Breast epithelium (tissue), 4 donors: ENCODE measurements around the gene AHCYL1. TPM values are rescaled to one million over a fixed set of nuclear protein-coding genes. Genes with fewer than 3 reads are reported as not detected.

Experiments
- DNase-seq, 2 donors: peaks; one replicate each; pipeline ENCODE4 v3.0.0-alpha.2; 2019; ENCODE audit warnings: low spot score in 2 of 2
- H3K27ac ChIP-seq, 2 donors: fragments of 200-600 bp; sonication (generic) in 1 of 2; one replicate each; pipeline ENCODE4 v1.5.1; 2016 to 2019; ENCODE audit warnings: mild to moderate bottlenecking in 1 of 2
- H3K27me3 ChIP-seq, 2 donors: fragments of 200-600 bp; sonication (generic) in 1 of 2; one replicate each; pipeline versions ENCODE4 v1.5.1 to v1.6.0; 2017 to 2019; ENCODE audit warnings: control low read depth in 1 of 2, mild to moderate bottlenecking in 1 of 2
- H3K36me3 ChIP-seq: fragments of 200-600 bp; one replicate; pipeline ENCODE4 v1.5.1; 2019
- H3K4me1 ChIP-seq, 2 donors: fragments of 200-600 bp; sonication (generic); one replicate each; pipeline ENCODE4 v1.5.1; 2016 to 2019; ENCODE audit warnings: control low read depth in 1 of 2
- H3K4me3 ChIP-seq, 3 donors: fragments of 200-600 bp; sonication (generic); 1 replicate in 2 of 3; 2 replicates in 1 of 3; pipeline ENCODE4 v1.5.1; 2016 to 2019; ENCODE audit warnings: mild to moderate bottlenecking in 3 of 3, moderate library complexity in 2 of 3
- H3K9me3 ChIP-seq, 2 donors: fragments of 200-600 bp; sonication (generic) in 1 of 2; one replicate each; pipeline ENCODE4 v1.5.1; 2016 to 2019; ENCODE audit warnings: control low read depth in 1 of 2
- POLR2A ChIP-seq: fragments of 450-650 bp; IDR thresholded peaks from one replicate; pipeline ENCODE4 v1.6.1; 2016; ENCODE audit warnings: antibody characterized with exemption, mild to moderate bottlenecking, moderate library complexity
- POLR2AphosphoS5 ChIP-seq, 3 donors: sonication (generic); formaldehyde crosslinking; IDR thresholded peaks; one replicate each; pipeline ENCODE4 v1.6.1; 2017; ENCODE audit warnings: antibody characterized with exemption in 3 of 3
- intact Hi-C: fragments of 100-400 bp; cut with DNase I; formaldehyde crosslinking; loops from one replicate; pipeline ENCODE4 v1.15.1; 2023; ENCODE audit warnings: low total_unique reads
- total RNA-seq, 3 donors: library from RNA; depleted of rRNA; stranded (reverse); fragments of >200 nt; gene quantifications; one replicate each; pipeline ENCODE4 v1.1.0, GENCODE V29; 2016
- TF ChIP-seq, protein P1 (sequence below), 3 donors: fragments of 450-650 bp; IDR thresholded peaks; one replicate each; pipeline ENCODE4 v1.5.1; 2016 to 2017; ENCODE audit warnings: antibody characterized with exemption in 3 of 3, mild to moderate bottlenecking in 3 of 3, moderate library complexity in 3 of 3

The AHCYL1 gene
- total RNA-seq, 3 donors from 2014 or later = 67.7 to 75.1 (median 73.8) TPM

DNA sequence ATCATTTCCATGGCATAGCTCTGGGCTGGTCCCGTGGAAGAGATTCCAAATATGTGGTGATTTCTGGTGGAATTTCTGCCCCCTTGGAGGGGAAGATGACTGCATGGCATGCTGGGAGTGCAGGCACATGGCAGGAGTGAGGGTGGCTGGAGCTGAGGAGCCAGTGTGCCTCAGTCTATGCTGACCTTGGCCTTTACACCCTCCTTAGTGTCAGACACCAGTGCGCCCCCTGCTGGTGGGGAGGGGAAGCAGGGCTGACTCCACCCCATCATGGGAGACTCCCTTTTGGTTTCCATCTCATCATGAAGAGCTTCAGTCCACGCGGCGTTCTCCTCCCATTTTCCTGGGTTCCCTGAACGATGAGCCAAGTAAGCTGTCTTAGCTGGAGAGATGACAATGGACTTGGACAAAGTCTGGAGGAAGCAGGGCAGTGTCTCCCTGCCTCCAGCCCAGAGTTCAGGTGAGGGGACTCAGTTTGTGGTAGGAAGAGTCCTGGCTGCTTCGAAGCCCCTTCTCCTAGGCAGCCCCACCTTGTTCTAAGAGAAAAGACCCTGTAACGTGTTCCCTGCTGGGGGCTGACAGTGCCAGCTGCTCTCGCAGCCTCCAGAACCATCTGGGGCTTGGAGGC, 75.6 kb downstream of the AHCYL1 start:
- Histone ChIP-seq H3K27me3 (no peaks in the 10 kb centered on the region), H3K4me3 (no peak overlapping the region), H3K9me3 (no peaks in the 10 kb centered on the region), H3K4me1 (peaks cover 0 to 12% of the 10 kb centered on the region in 2 donors), H3K27ac (no peak overlapping the region), H3K36me3 (no peaks in the 10 kb centered on the region)
- DNase-seq = no peak
- intact Hi-C loops = no loop called here
- TF ChIP-seq POLR2A = no peak
- TF ChIP-seq POLR2AphosphoS5 (IDR thresholded peaks at IDR 0.05) = no peak
- TF ChIP-seq, protein P1, sequence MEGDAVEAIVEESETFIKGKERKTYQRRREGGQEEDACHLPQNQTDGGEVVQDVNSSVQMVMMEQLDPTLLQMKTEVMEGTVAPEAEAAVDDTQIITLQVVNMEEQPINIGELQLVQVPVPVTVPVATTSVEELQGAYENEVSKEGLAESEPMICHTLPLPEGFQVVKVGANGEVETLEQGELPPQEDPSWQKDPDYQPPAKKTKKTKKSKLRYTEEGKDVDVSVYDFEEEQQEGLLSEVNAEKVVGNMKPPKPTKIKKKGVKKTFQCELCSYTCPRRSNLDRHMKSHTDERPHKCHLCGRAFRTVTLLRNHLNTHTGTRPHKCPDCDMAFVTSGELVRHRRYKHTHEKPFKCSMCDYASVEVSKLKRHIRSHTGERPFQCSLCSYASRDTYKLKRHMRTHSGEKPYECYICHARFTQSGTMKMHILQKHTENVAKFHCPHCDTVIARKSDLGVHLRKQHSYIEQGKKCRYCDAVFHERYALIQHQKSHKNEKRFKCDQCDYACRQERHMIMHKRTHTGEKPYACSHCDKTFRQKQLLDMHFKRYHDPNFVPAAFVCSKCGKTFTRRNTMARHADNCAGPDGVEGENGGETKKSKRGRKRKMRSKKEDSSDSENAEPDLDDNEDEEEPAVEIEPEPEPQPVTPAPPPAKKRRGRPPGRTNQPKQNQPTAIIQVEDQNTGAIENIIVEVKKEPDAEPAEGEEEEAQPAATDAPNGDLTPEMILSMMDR (IDR thresholded peaks at IDR 0.05) = peak in 2 of 3 donors; percentile 18 to 31

- no peaks in the 10 kb centered on the region for H3K36me3 ChIP-seq
- H3K27ac ChIP-seq = no peak overlapping the region
- no peaks in the 10 kb centered on the region for H3K9me3 ChIP-seq
- TF ChIP-seq POLR2AphosphoS5 (IDR thresholded peaks at IDR 0.05) = no peak
- TF ChIP-seq POLR2A = no peak
- TF ChIP-seq, protein P1 (IDR thresholded peaks at IDR 0.05) = no peak
- intact Hi-C loops = no loop called here
- H3K4me1 ChIP-seq = peaks cover 0 to 12% of the 10 kb centered on the region in 2 donors
- no peaks in the 10 kb centered on the region for H3K27me3 ChIP-seq
- no peak overlapping the region for H3K4me3 ChIP-seq
- no peak for DNase-seq
Observed at GRCh38 chr1:110060662-110061060, 76.1 kb downstream of the AHCYL1 start.

- Histone ChIP-seq H3K4me1 (peaks cover 0 to 10% of the 10 kb centered on the region in 2 donors), H3K36me3 (no peaks in the 10 kb centered on the region), H3K9me3 (no peaks in the 10 kb centered on the region), H3K27ac (no peak overlapping the region), H3K4me3 (no peak overlapping the region), H3K27me3 (no peaks in the 10 kb centered on the region)
- intact Hi-C loops = no loop called here
- no peak for DNase-seq
- no peak for TF ChIP-seq POLR2A
- TF ChIP-seq, protein P1 (IDR thresholded peaks at IDR 0.05) = no peak
- TF ChIP-seq POLR2AphosphoS5 (IDR thresholded peaks at IDR 0.05) = no peak
Observed at GRCh38 chr1:110061341-110061740, 76.8 kb downstream of the AHCYL1 start.

DNA sequence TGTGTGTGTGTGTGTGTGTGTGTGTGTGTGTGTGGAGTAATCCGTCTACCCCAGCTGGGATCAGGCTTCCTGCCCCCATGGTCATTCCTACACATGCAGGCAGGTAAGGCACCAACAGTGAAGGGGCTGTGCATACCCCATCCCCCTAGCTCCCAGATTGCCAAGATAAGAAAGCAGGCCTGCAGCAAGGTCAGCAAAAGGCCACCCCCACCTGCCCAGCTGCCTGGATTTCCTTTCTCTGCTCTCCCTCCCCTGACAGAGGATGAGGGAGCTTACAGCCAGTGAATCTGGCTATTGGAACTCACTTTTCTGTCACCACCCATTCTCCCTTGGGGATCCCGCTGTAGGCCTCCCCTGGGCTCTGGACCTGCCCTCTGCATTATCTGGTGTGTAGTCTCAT, 78.0 kb downstream of the AHCYL1 start:
- peaks cover 0 to 8% of the 10 kb centered on the region in 2 donors for H3K4me1 ChIP-seq
- peaks cover 0 to 9% of the 10 kb centered on the region in 2 donors for H3K27me3 ChIP-seq
- H3K4me3 ChIP-seq = no peak overlapping the region
- H3K36me3 ChIP-seq = no peaks in the 10 kb centered on the region
- H3K27ac ChIP-seq = no peak overlapping the region
- H3K9me3 ChIP-seq = peaks cover 0 to under 1% of the 10 kb centered on the region in 2 donors
- no peak for DNase-seq
- no peak for TF ChIP-seq POLR2AphosphoS5 (IDR thresholded peaks at IDR 0.05)
- no peak for TF ChIP-seq POLR2A
- TF ChIP-seq, protein P1 (IDR thresholded peaks at IDR 0.05) = no peak
- intact Hi-C loops = no loop called here

GRCh38 chr1:110063781-110064180, 79.2 kb downstream of the AHCYL1 start:
- no peak for DNase-seq
- intact Hi-C loops = no loop called here
- no peak overlapping the region for H3K4me3 ChIP-seq

More at GRCh38 chr1:110063781-110064180, 79.2 kb downstream of the AHCYL1 start:
- Histone ChIP-seq H3K27me3 (peaks cover 7 to 21% of the 10 kb centered on the region in 2 donors), H3K4me1 (no peaks in the 10 kb centered on the region), H3K27ac (no peak overlapping the region), H3K36me3 (no peaks in the 10 kb centered on the region), H3K9me3 (peaks cover 0 to 9% of the 10 kb centered on the region in 2 donors)
- TF ChIP-seq POLR2A (no peak), POLR2AphosphoS5 (IDR thresholded peaks at IDR 0.05) (no peak)
- TF ChIP-seq, protein P1 (IDR thresholded peaks at IDR 0.05) = no peak
